Mesothelial cell of epicardium (in vitro differentiated cells): Measurements from ENCODE around the gene SOX9. TPM values are rescaled to one million over a fixed set of nuclear protein-coding genes. Genes with fewer than 3 reads are reported as not detected.

Experiments
- DNase-seq, 2 experiments: peaks; one replicate each; pipeline ENCODE4 v3.0.0; 2021; ENCODE audit warnings: low spot score in 2 of 2; ENCODE audit not compliant: unreplicated experiment in 2 of 2
- H3K27ac Mint-ChIP-seq: 2 replicates; pipeline ENCODE4 v1.8.0; 2021; ENCODE audit warnings: mixed read lengths
- H3K27me3 Mint-ChIP-seq: 2 replicates; pipeline ENCODE4 v1.8.0; 2021; ENCODE audit warnings: low read depth, mixed read lengths
- H3K36me3 Mint-ChIP-seq: 2 replicates; pipeline ENCODE4 v1.8.0; 2021; ENCODE audit warnings: mixed read lengths
- H3K4me1 Mint-ChIP-seq: 2 replicates; pipeline ENCODE4 v1.8.0; 2021; ENCODE audit warnings: mixed read lengths
- H3K4me3 Mint-ChIP-seq: 2 replicates; pipeline ENCODE4 v1.8.0; 2021; ENCODE audit warnings: mild to moderate bottlenecking, moderate library complexity, mixed read lengths
- H3K9me3 Mint-ChIP-seq: 2 replicates; pipeline ENCODE4 v1.8.0; 2021; ENCODE audit warnings: mixed read lengths
- CTCF ChIP-seq: fragments of 200-600 bp; sonication (generic); IDR thresholded peaks from one replicate; pipeline ENCODE4 v1.5.0; 2021; ENCODE audit warnings: antibody characterized with exemption; ENCODE audit not compliant: unreplicated experiment
- total RNA-seq: library from RNA; stranded (reverse); gene quantifications from 3 replicates; pipeline ENCODE4 v1.2.1, GENCODE V29; 2021

SOX9 gene
- total RNA-seq, 1 donor from 2014 or later = 47.1 TPM

DNA sequence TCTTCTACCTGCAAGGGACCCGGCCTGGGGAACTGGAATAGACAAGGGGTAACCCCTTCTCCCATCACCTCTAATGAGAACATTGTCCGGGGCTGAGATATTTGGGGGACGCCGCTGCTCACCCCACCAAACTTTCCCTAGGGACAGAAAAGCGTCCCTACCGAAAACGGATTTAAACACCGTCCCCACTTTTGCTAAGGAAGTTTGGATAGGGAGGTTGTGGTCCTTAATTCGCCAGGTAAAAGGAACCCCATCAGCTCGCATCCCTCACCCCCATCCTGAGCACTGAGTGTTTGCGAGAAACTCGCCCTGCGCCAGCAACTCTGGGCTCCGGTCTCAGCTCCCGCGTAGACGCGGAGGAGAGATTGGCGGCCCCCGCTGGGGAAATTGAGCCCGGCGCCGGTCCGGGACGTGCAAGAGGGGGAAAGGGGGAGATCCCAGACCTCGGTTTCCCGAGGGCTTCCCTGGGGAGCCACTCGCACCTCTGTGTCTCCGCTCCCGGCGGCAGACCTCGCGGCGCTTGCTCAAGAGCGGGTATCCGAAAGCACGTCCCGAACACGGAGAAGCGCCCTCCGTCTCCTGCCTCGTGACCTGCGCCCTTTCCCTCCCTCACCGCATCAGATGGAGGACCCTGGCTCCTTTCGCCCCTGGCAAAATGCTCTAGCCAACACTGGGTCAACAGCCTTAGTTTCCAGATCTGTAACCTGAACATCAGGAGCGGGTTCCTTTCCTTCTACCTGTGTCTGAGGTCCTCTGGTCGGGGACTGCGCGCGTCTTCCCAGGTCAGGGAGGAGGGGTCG, 3.1 kb upstream of the SOX9 start:
- Mint-ChIP-seq H3K9me3 (no peaks in the 10 kb centered on the region), H3K36me3 (peaks cover under 1% of the 10 kb centered on the region), H3K27ac (no peak overlapping the region), H3K4me3 (peak overlapping the region; percentile 73), H3K4me1 (peaks cover 53% of the 10 kb centered on the region), H3K27me3 (peaks cover 77% of the 10 kb centered on the region)
- DNase-seq = peak in 1 of 2 experiments; percentile 45
- TF ChIP-seq CTCF = no peak

GRCh38 chr17:72118335-72119076, 2.3 kb upstream of the SOX9 start:
- no peak overlapping the region for H3K27ac Mint-ChIP-seq
- H3K4me3 Mint-ChIP-seq = peak overlapping the region; percentile 73
- no peaks in the 10 kb centered on the region for H3K9me3 Mint-ChIP-seq
- peak; percentile 99 for TF ChIP-seq CTCF
- peaks cover 78% of the 10 kb centered on the region for H3K27me3 Mint-ChIP-seq
- peaks cover 6% of the 10 kb centered on the region for H3K36me3 Mint-ChIP-seq
- peaks cover 59% of the 10 kb centered on the region for H3K4me1 Mint-ChIP-seq
- DNase-seq = peak in 1 of 2 experiments; percentile 83

DNA sequence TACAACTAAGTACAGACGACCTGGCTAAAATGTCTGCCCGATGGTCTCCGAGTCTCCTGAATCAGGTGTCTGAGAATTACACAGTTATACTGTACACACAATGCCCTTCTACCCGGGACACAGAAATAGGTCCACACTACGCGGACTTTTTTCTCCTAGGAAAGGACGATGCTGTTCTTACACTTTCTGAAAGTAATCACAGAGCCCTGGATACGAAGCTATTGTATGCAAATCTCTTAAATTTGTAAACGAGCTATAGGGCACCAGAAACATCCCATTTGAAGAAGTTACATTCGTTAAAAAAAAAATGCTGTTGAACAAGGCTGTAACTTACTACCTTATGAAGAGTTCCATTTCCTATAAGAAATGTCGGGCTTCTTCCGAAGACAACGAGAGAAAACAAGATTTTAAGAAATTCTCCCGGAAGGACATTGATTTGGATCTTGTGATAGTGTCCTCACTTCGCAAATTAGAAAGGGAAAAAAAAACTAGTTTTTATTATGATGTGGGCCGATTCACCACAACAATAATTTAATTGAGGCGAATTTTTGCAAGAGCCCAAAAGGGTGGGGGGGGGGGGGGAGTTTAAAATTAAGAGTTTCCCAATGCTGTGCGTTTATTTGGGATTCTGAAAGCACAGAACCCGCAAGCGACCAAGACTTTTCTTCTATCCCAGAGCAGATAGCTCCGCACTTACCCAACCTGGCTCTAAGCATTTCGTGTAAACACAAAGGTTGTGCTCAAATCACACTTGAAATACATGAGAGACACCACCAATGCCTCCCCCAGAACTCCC, 1.5 kb upstream of the SOX9 start:
- Mint-ChIP-seq H3K4me3 (peak overlapping the region; percentile 99), H3K27me3 (peaks cover 70% of the 10 kb centered on the region), H3K9me3 (no peaks in the 10 kb centered on the region), H3K4me1 (peaks cover 64% of the 10 kb centered on the region), H3K27ac (peak overlapping the region; percentile 74), H3K36me3 (peaks cover 9% of the 10 kb centered on the region)
- no peak for DNase-seq
- TF ChIP-seq CTCF = no peak

DNA sequence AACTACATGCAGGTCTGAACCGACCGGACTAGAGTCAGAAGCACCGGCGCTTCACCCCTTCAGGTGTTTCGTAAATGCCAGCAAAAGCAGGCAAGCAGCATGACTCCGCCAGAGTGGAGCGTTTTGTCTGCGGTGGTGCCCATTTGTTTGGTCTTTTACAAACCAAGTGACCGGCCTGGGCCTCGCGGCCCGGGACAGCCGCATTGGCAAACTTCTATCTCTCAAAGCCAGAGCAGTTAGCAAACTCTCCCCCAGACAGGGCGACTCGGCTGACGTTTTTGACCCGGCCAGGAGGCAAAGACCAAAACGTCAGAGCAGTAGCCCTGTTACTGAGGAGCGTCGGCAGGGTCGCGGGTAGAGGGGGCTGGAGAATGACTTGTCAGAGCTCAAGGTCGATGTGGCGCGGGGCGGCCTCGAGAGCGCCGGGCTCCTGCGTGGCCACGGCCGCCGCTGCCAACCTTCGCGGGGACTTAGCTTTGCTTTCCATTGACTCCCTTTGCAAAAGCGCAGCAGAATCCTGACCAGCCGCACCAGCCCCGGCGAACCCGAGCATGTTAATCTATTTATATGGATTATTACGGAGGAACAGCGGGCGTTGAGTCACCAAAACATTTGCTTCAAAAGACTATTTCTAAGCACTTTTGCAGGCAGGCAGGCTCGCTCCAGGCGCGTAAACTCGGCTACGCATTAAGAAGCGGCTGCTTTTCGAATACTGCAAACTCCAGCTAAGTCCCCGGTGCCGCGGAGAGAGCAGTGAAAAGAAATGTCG, 763 bp upstream of the SOX9 start:
- no peak for TF ChIP-seq CTCF
- H3K27me3 Mint-ChIP-seq = peaks cover 62% of the 10 kb centered on the region
- H3K4me1 Mint-ChIP-seq = peaks cover 70% of the 10 kb centered on the region
- H3K9me3 Mint-ChIP-seq = no peaks in the 10 kb centered on the region
- peaks cover 11% of the 10 kb centered on the region for H3K36me3 Mint-ChIP-seq
- DNase-seq = peak in 1 of 2 experiments; percentile 62
- peak overlapping the region; percentile 74 for H3K27ac Mint-ChIP-seq
- peak overlapping the region; percentile 99 for H3K4me3 Mint-ChIP-seq
